ENCODE measurements around the gene PLEKHG3.

The PLEKHG3 gene

DNA sequence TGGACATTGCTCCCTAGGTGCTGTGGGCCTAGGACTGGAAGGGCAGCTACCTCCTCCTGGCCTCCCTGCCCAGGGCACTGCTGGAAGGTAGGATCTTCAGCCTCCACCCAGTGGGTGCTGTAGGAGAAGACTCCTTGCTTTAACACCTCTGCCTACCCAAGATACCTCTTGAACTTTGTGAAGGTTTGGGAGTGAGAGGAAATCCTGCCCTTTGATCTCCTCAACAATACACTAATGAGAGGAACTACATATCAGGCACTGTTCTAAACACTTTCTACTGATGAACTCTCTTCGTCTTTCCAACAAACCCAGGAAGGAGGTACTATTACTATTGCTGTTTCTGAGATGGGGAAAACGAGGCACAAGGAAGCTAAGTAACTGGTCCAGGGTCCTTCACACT, 66.9 kb downstream of the PLEKHG3 start:
- TF ChIP-seq GATA2 (IDR thresholded peaks at IDR 0.05; ENCODE audit: low read depth, low read length) = no peak
- TF ChIP-seq GATA3 (IDR thresholded peaks at IDR 0.05; ENCODE audit: low read depth, low read length) = no peak

DNA sequence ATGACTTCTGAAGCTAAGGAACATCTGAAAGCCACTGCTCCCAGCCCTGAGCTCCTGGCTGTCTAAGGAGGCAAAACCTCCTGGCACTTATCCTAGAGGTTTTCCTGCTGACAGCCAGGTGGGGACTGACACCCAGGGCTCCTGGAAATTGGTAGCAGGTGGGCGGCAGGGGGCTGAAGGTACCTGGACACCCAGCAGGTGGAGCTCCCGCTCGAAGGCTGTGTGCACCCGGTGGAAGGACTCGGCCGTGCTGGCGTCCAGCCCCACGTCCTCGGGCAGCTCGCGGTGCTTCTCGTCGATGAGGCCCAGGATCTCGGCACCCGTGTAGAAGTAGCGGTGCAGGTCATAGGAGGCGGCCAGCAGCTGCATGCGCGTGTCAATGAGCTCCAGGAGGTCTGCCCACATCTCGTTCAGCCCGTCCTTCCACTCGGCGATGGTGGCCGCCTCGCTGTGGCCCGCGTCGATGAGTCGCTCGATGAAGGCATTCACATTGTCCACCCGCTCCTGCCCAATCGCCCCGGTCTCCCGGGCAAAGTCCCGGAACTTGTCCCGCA, 68.2 kb downstream of the PLEKHG3 start:
- TF ChIP-seq GATA3 (IDR thresholded peaks at IDR 0.05; ENCODE audit: low read depth, low read length) (no peak), GATA2 (IDR thresholded peaks at IDR 0.05; ENCODE audit: low read depth, low read length) (no peak)

DNA sequence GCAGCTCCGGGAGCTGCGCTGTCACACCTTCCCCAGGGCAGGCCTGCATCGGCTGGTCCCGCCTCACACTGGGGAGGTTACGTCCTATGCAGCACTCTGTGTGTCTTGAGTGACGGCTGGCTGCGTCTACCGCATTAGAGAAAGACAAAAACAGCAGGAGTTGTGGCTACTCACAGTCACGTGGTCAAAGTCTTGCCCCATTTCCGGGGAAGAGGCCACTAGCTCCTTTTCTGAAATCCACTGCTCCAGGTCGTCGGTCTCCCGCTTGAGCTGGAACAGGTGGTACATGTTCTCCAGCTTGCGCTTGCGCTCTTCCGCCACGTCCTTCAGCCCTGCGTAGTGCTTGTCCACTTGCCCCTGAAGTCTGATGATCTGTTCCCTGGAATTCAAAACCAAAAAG, 68.8 kb downstream of the PLEKHG3 start:
- TF ChIP-seq GATA2 (IDR thresholded peaks at IDR 0.05; ENCODE audit: low read depth, low read length) (no peak), GATA3 (IDR thresholded peaks at IDR 0.05; ENCODE audit: low read depth, low read length) (no peak)

DNA sequence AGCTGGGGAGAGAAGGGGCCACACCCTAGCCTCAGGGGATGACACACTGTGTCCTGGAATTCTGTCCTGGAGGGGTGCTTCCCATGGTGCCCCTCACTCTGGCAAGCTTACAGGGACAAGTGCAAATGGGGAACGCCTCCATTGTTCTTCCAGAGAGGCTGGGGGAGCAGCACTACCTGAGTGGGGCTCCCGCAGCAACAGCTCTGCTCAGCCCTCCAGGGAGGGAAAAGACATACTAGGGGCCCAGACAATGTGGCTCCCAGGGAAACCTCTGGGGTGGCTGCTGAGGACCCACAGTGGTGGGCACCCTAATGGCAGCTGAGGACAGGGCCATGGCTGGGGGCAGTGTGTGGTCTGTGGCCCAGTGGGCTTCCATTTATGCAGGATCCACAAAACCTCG, 69.4 kb downstream of the PLEKHG3 start:
- TF ChIP-seq GATA3 (IDR thresholded peaks at IDR 0.05; ENCODE audit: low read depth, low read length) = no peak
- no peak for TF ChIP-seq GATA2 (IDR thresholded peaks at IDR 0.05; ENCODE audit: low read depth, low read length)

DNA sequence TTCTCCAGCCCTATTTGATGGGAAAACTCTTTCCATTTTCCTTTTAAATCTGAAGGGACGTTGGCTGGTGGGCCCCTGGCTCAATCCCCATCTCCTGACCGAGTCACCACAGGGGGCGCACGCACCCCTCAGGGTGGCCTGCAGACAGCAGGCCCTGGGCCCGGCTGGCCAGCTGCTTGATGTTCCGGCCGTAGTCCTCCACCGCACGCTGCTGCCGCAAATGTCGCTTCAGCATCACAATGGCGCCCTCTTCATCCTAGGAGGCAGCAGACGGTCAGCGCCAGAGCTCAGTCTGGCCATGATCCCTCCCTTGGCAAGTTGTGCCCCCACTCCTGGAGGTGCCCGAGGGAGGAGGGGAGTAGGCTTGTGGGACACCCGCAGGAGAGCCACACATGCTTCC, 70.0 kb downstream of the PLEKHG3 start:
- no peak for TF ChIP-seq GATA2 (IDR thresholded peaks at IDR 0.05; ENCODE audit: low read depth, low read length)

DNA sequence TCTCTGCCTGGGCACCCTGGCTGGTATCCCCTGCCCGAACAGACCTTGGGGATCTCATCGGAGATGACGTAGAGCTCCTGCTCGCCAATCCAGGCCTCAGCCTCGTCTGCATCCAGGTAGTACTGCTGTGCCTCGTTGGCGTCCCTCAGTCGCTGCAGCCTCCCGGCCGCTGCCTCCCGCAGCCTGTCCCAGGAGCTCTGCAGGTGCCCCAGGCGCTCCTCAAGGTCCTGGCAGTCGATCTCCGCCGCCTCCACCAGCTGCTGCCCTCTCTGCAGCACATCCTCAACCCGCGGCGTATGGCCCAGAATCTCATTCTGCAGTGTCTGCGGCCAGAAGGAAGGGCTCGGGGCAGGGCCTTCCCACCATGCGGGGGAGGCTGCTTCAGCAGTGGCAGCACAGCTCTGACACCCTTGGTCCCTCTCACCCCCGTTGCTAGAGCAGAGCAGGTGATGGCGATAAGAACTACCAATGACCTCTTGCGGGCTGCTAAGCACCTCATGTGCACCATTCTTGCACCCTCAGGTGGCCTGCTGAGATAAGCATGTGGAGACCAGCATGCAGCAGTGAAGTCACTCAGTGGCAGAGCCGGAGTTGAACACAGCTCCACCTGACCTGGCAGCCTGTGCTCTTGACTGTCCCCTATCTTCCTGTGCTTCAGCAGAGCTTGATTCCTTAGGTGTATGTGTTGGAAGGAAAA, 71.0 kb downstream of the PLEKHG3 start:
- TF ChIP-seq GATA2 (IDR thresholded peaks at IDR 0.05; ENCODE audit: low read depth, low read length) = no peak
- no peak for TF ChIP-seq GATA3 (IDR thresholded peaks at IDR 0.05; ENCODE audit: low read depth, low read length)

DNA sequence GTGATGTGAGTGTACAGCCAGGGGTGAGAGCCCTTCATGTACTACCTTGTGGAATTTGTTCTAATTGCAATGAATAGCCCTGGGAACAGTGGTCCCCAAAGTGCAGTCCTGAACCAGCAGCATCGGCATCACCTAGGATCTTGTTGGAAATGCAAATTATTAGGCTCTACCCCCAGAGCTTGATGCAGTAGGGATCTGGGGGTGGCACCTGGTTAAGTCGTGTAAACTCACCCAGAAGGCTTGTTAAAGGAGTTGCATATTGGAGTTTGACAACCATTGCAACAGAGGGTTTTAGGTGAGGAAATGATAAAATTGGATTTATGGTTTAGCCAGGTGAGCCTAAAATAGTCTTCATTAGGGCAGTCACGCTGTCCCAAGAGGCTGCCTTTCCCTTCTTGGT, 73.2 kb downstream of the PLEKHG3 start:
- TF ChIP-seq GATA3 (IDR thresholded peaks at IDR 0.05; ENCODE audit: low read depth, low read length) = no peak
- no peak for TF ChIP-seq GATA2 (IDR thresholded peaks at IDR 0.05; ENCODE audit: low read depth, low read length)

DNA sequence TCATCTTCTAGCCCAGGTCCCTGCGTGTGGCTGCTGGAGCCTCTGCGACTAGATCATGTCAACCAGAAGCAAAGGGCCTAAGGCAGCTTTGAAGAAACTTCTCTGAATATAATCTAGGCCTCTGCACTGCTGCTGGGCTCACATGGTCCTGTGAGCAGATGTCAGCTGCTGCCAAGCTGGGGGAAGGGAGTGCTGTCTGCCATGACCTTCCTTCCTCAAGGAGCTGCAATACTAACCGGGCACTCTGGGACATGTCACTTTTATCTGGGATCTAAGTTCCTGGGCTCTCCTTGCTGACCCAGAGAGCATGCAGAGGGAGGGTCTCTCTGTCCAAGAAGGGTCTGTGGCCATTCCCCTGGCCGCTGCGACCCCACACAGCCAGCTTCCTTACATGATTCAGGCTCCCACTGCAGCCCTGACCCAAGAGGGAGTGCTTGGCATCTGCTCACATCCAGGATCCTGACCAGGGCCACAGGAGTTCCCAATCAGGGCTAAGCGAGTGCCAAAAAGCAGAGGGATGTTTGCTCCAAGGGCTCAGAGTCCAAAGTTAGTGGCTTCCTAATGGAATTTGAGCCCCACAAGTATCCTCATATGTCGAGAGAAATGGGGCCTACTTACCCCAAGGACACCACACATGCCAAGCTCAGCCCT, 74.0 kb downstream of the PLEKHG3 start:
- TF ChIP-seq GATA3 (IDR thresholded peaks at IDR 0.05; ENCODE audit: low read depth, low read length) (no peak), GATA2 (IDR thresholded peaks at IDR 0.05; ENCODE audit: low read depth, low read length) (no peak)

DNA sequence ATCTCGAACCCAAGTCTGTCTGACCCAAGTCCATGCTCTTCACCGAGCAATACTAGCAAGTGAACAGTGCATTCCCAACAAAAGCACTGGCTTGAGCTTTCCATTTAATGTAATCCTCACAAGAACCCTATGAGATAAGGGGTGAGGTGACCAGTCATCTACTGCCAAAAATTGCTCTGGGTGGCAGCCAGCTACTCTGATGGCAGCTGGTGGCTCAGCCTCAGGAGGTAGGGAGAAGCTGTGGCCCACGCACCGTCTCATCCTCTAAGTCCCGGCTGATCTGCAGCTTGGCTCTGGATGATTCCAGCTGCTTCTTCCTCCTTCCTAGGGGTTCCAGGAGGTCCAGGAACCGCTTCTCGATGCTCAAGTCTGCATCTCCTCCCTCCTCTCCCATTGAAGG, 75.2 kb downstream of the PLEKHG3 start:
- TF ChIP-seq GATA2 (IDR thresholded peaks at IDR 0.05; ENCODE audit: low read depth, low read length) (no peak), GATA3 (IDR thresholded peaks at IDR 0.05; ENCODE audit: low read depth, low read length) (no peak)

DNA sequence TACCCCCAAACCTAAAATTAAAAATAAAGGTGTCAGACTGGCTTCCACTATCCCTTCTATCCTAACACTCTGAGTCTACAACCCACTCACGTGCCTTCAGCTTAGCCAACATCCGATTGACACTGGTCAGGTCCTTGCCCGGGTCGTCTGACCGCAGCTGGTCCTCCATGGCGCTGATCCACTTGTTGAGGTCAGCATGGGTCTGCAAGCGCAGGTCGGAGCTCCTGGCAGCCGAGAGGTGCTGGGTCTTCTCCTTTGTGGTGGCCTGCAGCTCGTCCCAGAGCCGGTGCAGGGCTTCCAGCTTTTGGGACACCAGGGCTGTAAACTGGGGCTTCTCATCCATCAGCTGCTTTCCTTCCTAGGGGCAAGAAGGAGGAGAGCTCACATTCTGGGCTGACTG, 78.0 kb downstream of the PLEKHG3 start:
- TF ChIP-seq GATA2 (IDR thresholded peaks at IDR 0.05; ENCODE audit: low read depth, low read length) = no peak
- no peak for TF ChIP-seq GATA3 (IDR thresholded peaks at IDR 0.05; ENCODE audit: low read depth, low read length)

DNA sequence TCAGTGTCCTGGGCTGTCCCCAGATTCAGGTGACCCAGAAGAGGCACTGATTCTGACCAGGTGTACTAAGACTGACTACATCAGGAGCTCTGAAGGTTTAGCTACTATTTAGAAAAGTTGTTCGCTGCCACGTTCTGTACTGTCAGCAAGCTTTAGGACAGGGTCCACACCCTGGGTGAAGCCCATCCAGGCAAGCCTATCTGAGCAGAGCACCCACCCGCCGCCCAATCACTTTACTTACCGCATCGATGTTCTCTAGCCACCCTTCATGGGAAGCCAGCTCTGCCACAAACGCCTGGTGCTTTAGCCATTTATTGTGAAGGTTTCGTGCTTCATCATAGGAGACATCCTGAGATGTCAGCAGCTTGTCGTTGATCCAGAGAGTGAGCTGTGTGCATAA, 79.8 kb downstream of the PLEKHG3 start:
- TF ChIP-seq GATA3 (IDR thresholded peaks at IDR 0.05; ENCODE audit: low read depth, low read length) = no peak

DNA sequence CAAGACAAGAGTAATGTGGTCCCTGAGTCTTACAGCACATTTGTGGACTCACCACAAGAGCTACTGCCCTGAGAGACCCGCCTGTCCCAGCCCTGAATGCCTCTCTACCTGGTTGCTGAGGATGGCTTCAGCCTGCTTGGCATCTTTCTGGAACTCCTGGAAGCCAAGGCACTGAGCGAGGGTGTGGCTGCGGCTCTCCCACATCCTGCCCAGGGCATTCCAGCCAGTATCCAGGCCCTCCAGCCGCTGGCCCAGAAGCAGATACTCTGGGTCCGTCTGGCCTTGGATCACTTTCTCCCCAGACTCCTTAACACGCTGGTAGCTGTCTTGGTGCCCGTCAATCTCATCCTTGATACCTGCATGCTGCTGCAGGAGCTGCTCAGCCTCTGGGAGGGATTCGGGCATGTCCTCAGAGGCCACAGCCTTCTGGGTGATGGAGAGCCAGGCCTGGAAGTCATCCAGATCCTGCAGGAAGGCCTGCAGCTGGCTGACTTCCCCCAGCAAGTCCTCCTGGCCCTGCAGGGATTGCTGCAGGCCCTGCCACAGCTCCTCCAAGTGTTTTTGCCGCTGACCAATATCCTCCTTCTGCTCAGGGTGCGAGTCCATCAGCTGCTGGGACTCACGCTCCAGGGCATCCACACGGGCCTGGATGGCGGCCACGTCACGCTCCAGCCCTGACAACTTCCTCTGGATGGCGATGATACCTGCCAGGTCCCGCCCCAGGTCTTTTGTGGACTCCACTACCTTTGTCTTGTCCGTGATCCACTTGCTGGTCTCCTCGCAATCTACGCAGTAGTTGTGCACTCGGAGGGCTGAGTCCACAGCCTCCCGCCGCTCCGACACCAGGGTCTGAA, 82.3 kb downstream of the PLEKHG3 start:
- no peak for TF ChIP-seq GATA3 (IDR thresholded peaks at IDR 0.05; ENCODE audit: low read depth, low read length)
- no peak for TF ChIP-seq GATA2 (IDR thresholded peaks at IDR 0.05; ENCODE audit: low read depth, low read length)

DNA sequence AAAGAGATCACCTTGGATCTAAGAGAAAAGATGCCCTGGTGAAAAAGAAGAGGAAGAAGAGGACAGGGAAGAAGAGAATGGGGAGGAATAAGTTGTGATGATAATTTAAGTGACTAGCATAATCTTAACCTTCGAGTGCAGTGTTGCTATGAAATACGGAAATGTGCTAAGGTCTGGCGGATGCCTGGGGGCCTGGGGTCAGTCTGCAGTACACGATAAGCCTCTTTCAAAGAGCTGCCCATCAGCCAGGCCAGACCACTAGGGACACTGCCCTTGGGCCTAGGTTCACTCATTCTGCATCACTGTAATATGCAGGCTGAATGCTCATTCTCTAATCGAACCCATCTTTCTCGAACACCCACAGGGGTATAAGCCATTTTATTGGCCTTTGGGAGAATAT, 83.4 kb downstream of the PLEKHG3 start:
- TF ChIP-seq GATA3 (IDR thresholded peaks at IDR 0.05; ENCODE audit: low read depth, low read length) (no peak), GATA2 (IDR thresholded peaks at IDR 0.05; ENCODE audit: low read depth, low read length) (no peak)

DNA sequence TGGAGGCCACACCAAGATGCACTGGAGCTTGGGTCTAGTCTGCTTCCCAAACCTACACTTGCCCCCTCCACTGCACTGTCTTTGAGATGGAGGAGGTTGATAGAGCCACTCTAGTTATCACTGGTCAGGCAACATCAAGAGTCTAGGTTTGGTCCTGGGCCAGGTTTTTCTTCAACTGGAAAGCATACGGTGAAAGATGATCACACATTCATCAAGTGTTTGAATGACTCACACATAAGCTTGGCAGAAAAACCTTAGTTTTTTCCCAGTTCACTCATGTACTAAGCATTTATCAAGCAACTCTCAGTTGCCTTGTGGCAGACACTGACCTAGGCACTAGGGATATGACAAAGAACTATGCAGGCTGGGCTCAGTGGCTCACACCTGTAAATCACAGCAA, 84.5 kb downstream of the PLEKHG3 start:
- no peak for TF ChIP-seq GATA2 (IDR thresholded peaks at IDR 0.05; ENCODE audit: low read depth, low read length)
- TF ChIP-seq GATA3 (IDR thresholded peaks at IDR 0.05; ENCODE audit: low read depth, low read length) = no peak

Measured in SH-SY5Y (cell line).